Measurements from ENCODE around the gene FDXACB1. TPM values are rescaled to one million over a fixed set of nuclear protein-coding genes. Genes with fewer than 3 reads are reported as not detected.

The FDXACB1 gene
- total and polyA plus RNA-seq, 2 of the 4 experiments (the other 2 are of a cell fraction) = 1.7 to 3.0 TPM

- CTCF ChIA-PET = interaction anchor here (0.7 to 1.1 kb wide), 3 partner anchors 25 to 70 kb away, joined by 3 to 4 read pairs (median 4); partner anchors contain the start of gene ALG9
Observed at GRCh38 chr11:111846063-111846462, 32.9 kb downstream of the FDXACB1 start.

More at GRCh38 chr11:111846063-111846462, 32.9 kb downstream of the FDXACB1 start:
- Histone ChIP-seq H2BK15ac (ENCODE audit: low read depth, low read length) (no peak overlapping the region), H2AFZ (replicated peaks; ENCODE audit: low read length, poor library complexity) (no peak overlapping the region), H3K4me3 (ENCODE audit: insufficient read depth, low read depth, low read length) (no peak overlapping the region), H3K4ac (ENCODE audit: low read depth, low read length) (no peak overlapping the region), H2BK5ac (ENCODE audit: low read depth, low read length, poor library complexity, severe bottlenecking) (peak overlapping the region; percentile 85), H3K4me1 (ENCODE audit: control insufficient read depth, insufficient read depth, low read length) (peaks cover 7% of the 10 kb centered on the region), H2AK5ac (ENCODE audit: low read depth, low read length) (no peak overlapping the region), H3K9me1 (ENCODE audit: insufficient read depth, low read length) (peaks cover 3% of the 10 kb centered on the region; the same call in 1 of the 2 replicates), H3K56ac (ENCODE audit: extremely low read depth, insufficient read depth, low read length) (no peak overlapping the region), H4K5ac (ENCODE audit: low read depth, low read length) (no peak overlapping the region), H4K8ac (ENCODE audit: low read depth in 2 of 2, low read length in 2 of 2) (no peak overlapping the region), H3K18ac (ENCODE audit: low read depth, low read length) (no peak overlapping the region), H3K9me3 (ENCODE audit: control insufficient read depth, insufficient read depth, low read length) (no peaks in the 10 kb centered on the region), H3K27me3 (ENCODE audit: control insufficient read depth, insufficient read depth, low read length) (no peaks in the 10 kb centered on the region), H4K91ac (ENCODE audit: insufficient read depth, low read depth, low read length) (no peak overlapping the region), H3K27ac (ENCODE audit: insufficient read depth, low read length) (no peak overlapping the region), H3K14ac (replicated peaks; ENCODE audit: low read depth, low read length) (no peak overlapping the region), H2BK20ac (ENCODE audit: low read depth, low read length) (no peak overlapping the region), H3K36me3 (ENCODE audit: control insufficient read depth, insufficient read depth, low read length) (peaks cover 4% of the 10 kb centered on the region), H2AK9ac (replicated peaks; ENCODE audit: low read depth, low read length, poor library complexity) (no peak overlapping the region), H3K23ac (ENCODE audit: low read depth, low read length) (no peak overlapping the region), H3K79me1 (ENCODE audit: low read depth in 1 of 2, low read length in 2 of 2) (no peaks in the 10 kb centered on the region; a peak in 1 of 4 replicates), H2BK120ac (ENCODE audit: low read depth, low read length) (no peak overlapping the region), H3K9ac (ENCODE audit: low read depth, low read length) (no peak overlapping the region), H3K4me2 (ENCODE audit: low read depth, low read length) (no peak overlapping the region), H4K20me1 (ENCODE audit: insufficient read depth, low read length) (no peaks in the 10 kb centered on the region)
- in situ Hi-C loops (cut with MboI; ENCODE audit: low sequenced_read_pairs) = no loop called here
- intact Hi-C loops (cut with micrococcal nuclease) = no loop called here
- peak; percentile 38; the same call in 1 of the 2 replicates for ATAC-seq (ENCODE audit: low read depth)
- WGBS, 2 experiments (ENCODE audit: extremely low coverage in 2 of 2, insufficient read length in 1 of 2) = no CpG with 5 or more reads among the region's 2 CpGs
- peak; percentile 87 for DNase-seq
- POLR2A ChIA-PET (ENCODE audit: unreplicated experiment) = interaction anchor here (0.7 kb wide), 1 partner anchor 274 kb away, joined by 3 read pairs; no protein-coding TSS in a partner anchor
- dilution Hi-C loops (cut with HindIII; ENCODE audit: low sequenced_read_pairs, unreplicated experiment) = no loop called here
- TF ChIP-seq FOS (IDR thresholded peaks at IDR 0.05; ENCODE audit: low read depth, low read length) (peak; percentile 32; the same call in 1 of the 2 replicates), CEBPB (IDR thresholded peaks at IDR 0.05; ENCODE audit: low read depth, low read length) (peak; percentile 90), NFE2L2 (IDR thresholded peaks at IDR 0.05; ENCODE audit: low read depth, low read length) (0 out of 2 replicates have a peak, but pooled peaks have one; percentile 28), USF2 (IDR thresholded peaks at IDR 0.05; ENCODE audit: low read depth, low read length) (no peak), SMC3 (IDR thresholded peaks at IDR 0.05; ENCODE audit: low read depth, low read length) (no peak), ELK1 (IDR thresholded peaks at IDR 0.05; ENCODE audit: borderline replicate concordance, low read depth, low read length) (no peak)
- no TSS peak for BruUV-seq (replicated peaks)
